GM23338 (cell line): ENCODE data around the gene CYSTM1. TPM values are rescaled to one million over a fixed set of nuclear protein-coding genes. Genes with fewer than 3 reads are reported as not detected.

Experiments used
- ATAC-seq: fragments of 200-7000 bp; cut with Tn5 transposase; 3 replicates; pipeline ENCODE4 v1.9.1; 2020
- DNase-seq: peaks from one replicate; pipeline ENCODE4 v3.0.0-alpha.2; 2015; ENCODE audit warnings: low spot score
- H2AFZ ChIP-seq: fragments of 200-600 bp; sonication (generic); 2 replicates; pipeline ENCODE4 v1.8.0; 2016; ENCODE audit warnings: antibody characterized with exemption, mild to moderate bottlenecking, moderate library complexity
- H3F3A ChIP-seq: fragments of 200-600 bp; sonication (generic); replicated peaks from 2 replicates; pipeline ENCODE4 v1.8.0; 2017; ENCODE audit warnings: antibody characterized with exemption, mixed run types, low read depth
- H3K27ac ChIP-seq: fragments of 200-600 bp; sonication (generic); 2 replicates; pipeline ENCODE4 v1.6.1; 2016; ENCODE audit warnings: low read depth
- H3K27me3 ChIP-seq: fragments of 200-600 bp; sonication (generic); 2 replicates; pipeline ENCODE4 v1.8.0; 2016; ENCODE audit warnings: mild to moderate bottlenecking, mixed run types, moderate library complexity; ENCODE audit not compliant: insufficient read depth
- H3K36me3 ChIP-seq: fragments of 200-600 bp; sonication (generic); 2 replicates; pipeline ENCODE4 v1.8.0; 2016; ENCODE audit warnings: mild to moderate bottlenecking; ENCODE audit not compliant: insufficient read depth
- H3K4me1 ChIP-seq: fragments of 200-600 bp; sonication (generic); 2 replicates; pipeline ENCODE4 v1.8.0; 2016; ENCODE audit warnings: mild to moderate bottlenecking, moderate library complexity; ENCODE audit not compliant: insufficient read depth
- H3K4me2 ChIP-seq: fragments of 200-600 bp; sonication (generic); 2 replicates; pipeline ENCODE4 v1.7.1; 2017; ENCODE audit warnings: mixed run types
- H3K4me3 ChIP-seq: fragments of 200-600 bp; sonication (generic); 2 replicates; pipeline ENCODE4 v1.6.1; 2016; ENCODE audit warnings: mixed run types
- H3K79me2 ChIP-seq: fragments of 200-600 bp; sonication (generic); replicated peaks from 2 replicates; pipeline ENCODE4 v1.8.0; 2017; ENCODE audit warnings: mild to moderate bottlenecking; ENCODE audit not compliant: insufficient read depth
- H3K9me2 ChIP-seq: fragments of 200-600 bp; sonication (generic); 2 replicates; pipeline ENCODE4 v1.8.0; 2017; ENCODE audit not compliant: insufficient read depth
- H4K20me1 ChIP-seq: fragments of 200-600 bp; sonication (generic); replicated peaks from 2 replicates; pipeline ENCODE4 v1.8.0; 2017; ENCODE audit warnings: mild to moderate bottlenecking; ENCODE audit not compliant: insufficient read depth
- H3K27ac Mint-ChIP-seq: 2 replicates; pipeline ENCODE4 v1.8.0; 2020; ENCODE audit warnings: inconsistent platforms, mild to moderate bottlenecking, moderate library complexity, mixed read lengths
- H3K27me3 Mint-ChIP-seq: 3 replicates; pipeline ENCODE4 v1.8.0; 2022; ENCODE audit warnings: low read depth, mild to moderate bottlenecking, moderate library complexity, mixed read lengths, inconsistent platforms; ENCODE audit not compliant: insufficient read depth, poor library complexity
- H3K36me3 Mint-ChIP-seq: 3 replicates; pipeline ENCODE4 v1.8.0; 2021; ENCODE audit warnings: low read depth, mild to moderate bottlenecking, inconsistent platforms, moderate library complexity, mixed read lengths
- H3K4me1 Mint-ChIP-seq: 3 replicates; pipeline ENCODE4 v1.8.0; 2020; ENCODE audit warnings: mild to moderate bottlenecking, inconsistent platforms, mixed read lengths
- H3K4me3 Mint-ChIP-seq: 3 replicates; pipeline ENCODE4 v1.8.0; 2021; ENCODE audit warnings: moderate library complexity, mild to moderate bottlenecking, inconsistent platforms, mixed read lengths
- H3K9me3 Mint-ChIP-seq: 3 replicates; pipeline ENCODE4 v1.8.0; 2020; ENCODE audit warnings: moderate library complexity, mild to moderate bottlenecking, inconsistent platforms, mixed read lengths
- CREB1 ChIP-seq: fragments of 250-450 bp; sonication (Bioruptor Pico); IDR thresholded peaks from 2 replicates; pipeline ENCODE4 v1.5.0; 2020; ENCODE audit warnings: low read depth, mild to moderate bottlenecking, moderate library complexity
- ETS1 ChIP-seq: IDR thresholded peaks from 2 replicates; pipeline ENCODE4 v1.6.1; 2016; ENCODE audit warnings: antibody characterized with exemption
- EZH2 ChIP-seq: fragments of 200-600 bp; sonication (generic); IDR thresholded peaks from one replicate; pipeline ENCODE4 v1.8.0; 2017; ENCODE audit warnings: antibody characterized with exemption, mild to moderate bottlenecking, low read depth; ENCODE audit not compliant: unreplicated experiment
- EZH2phosphoT487 ChIP-seq: fragments of 200-600 bp; sonication (generic); IDR thresholded peaks from one replicate; pipeline ENCODE4 v1.8.1; 2018; ENCODE audit warnings: antibody characterized with exemption; ENCODE audit not compliant: unreplicated experiment
- JUNB ChIP-seq: IDR thresholded peaks from one replicate; pipeline ENCODE4 v1.6.1; 2016; ENCODE audit warnings: antibody characterized with exemption; ENCODE audit not compliant: unreplicated experiment
- NANOG ChIP-seq: IDR thresholded peaks from 2 replicates; pipeline ENCODE4 v1.6.1; 2016; ENCODE audit warnings: antibody characterized with exemption, borderline replicate concordance
- POLR2AphosphoS5 ChIP-seq: IDR thresholded peaks from 2 replicates; pipeline ENCODE4 v1.6.1; 2016; ENCODE audit warnings: antibody characterized with exemption, low read depth
- REST ChIP-seq: IDR thresholded peaks from one replicate; pipeline ENCODE4 v1.6.1; 2018; ENCODE audit warnings: antibody characterized with exemption; ENCODE audit not compliant: unreplicated experiment
- STAT1 ChIP-seq: IDR thresholded peaks from one replicate; pipeline ENCODE4 v1.6.1; 2016; ENCODE audit warnings: antibody characterized with exemption; ENCODE audit not compliant: unreplicated experiment
- ZNF114 ChIP-seq: fragments of 250-450 bp; sonication (Bioruptor Pico); IDR thresholded peaks from 2 replicates; pipeline ENCODE4 v1.5.0; 2020; ENCODE audit warnings: mild to moderate bottlenecking, moderate library complexity
- ZNF331 ChIP-seq: fragments of 250-450 bp; sonication (Bioruptor Pico); IDR thresholded peaks from 2 replicates; pipeline ENCODE4 v1.5.0; 2020; ENCODE audit warnings: low read depth, mild to moderate bottlenecking, moderate library complexity
- polyA plus RNA-seq: library from polyadenylated mRNA; unstranded; fragments of >200 nt; fragmentation: Nextera tagmentation; extraction: Ambion mirVana; gene quantifications from 2 replicates; pipeline ENCODE4 v1.2.1, GENCODE V29; 2016
- total RNA-seq: library from RNA; depleted of rRNA; stranded (reverse); fragments of >200 nt; shearing (Covaris generic); gene quantifications from 2 replicates; pipeline ENCODE4 v1.2.3, GENCODE V29; 2014
- TF ChIP-seq, protein P1 (sequence below), 2 experiments: fragments of 200-600 bp in 1 of 2; sonication (generic) in 1 of 2; conservative IDR thresholded peaks; 2 replicates each; pipeline versions ENCODE4 v1.5.1 to v1.6.1; 2016 to 2017; ENCODE audit warnings: antibody characterized with exemption in 2 of 2, low read depth in 2 of 2, mild to moderate bottlenecking in 2 of 2, moderate library complexity in 1 of 2

The CYSTM1 gene
- total and polyA plus RNA-seq, 2 experiments from 2014 or later = 14.4 to 46.0 TPM

GRCh38 chr5:140255460-140256157, 80.6 kb downstream of the CYSTM1 start (continued):
- TF ChIP-seq ETS1 (no peak), JUNB (no peak), EZH2 (no peak)

DNA sequence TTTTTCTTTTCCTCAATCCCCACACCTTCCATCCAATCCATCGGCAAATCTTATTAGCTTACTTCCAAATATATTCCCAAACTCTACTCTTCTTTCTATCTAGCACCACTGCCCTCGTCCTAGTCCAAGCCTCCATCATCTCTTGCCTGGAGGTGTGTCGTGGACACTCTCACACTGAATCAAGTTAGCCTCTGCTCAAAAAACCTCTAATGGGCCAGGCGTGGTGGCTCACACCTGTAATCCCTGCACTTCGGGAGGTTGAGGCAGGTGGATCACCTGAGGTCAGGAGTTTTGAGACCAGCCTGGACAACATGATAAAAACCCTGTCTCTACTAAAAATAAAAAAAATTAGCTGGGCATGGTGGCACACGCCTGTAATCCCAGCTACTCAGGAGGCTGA, 81.7 kb downstream of the CYSTM1 start:
- H3K9me2 ChIP-seq = no peaks in the 10 kb centered on the region
- no peak for TF ChIP-seq NANOG
- TF ChIP-seq JUNB = no peak
- TF ChIP-seq ETS1 = no peak
- TF ChIP-seq CREB1 (CRISPR knock-in tag) = no peak
- no peak for TF ChIP-seq EZH2phosphoT487
- no peak for TF ChIP-seq ZNF114 (CRISPR knock-in tag)
- no peak for TF ChIP-seq ZNF331 (CRISPR knock-in tag)
- no peak for TF ChIP-seq REST
- TF ChIP-seq POLR2AphosphoS5 = no peak
- TF ChIP-seq STAT1 = no peak
- TF ChIP-seq, protein P1, sequence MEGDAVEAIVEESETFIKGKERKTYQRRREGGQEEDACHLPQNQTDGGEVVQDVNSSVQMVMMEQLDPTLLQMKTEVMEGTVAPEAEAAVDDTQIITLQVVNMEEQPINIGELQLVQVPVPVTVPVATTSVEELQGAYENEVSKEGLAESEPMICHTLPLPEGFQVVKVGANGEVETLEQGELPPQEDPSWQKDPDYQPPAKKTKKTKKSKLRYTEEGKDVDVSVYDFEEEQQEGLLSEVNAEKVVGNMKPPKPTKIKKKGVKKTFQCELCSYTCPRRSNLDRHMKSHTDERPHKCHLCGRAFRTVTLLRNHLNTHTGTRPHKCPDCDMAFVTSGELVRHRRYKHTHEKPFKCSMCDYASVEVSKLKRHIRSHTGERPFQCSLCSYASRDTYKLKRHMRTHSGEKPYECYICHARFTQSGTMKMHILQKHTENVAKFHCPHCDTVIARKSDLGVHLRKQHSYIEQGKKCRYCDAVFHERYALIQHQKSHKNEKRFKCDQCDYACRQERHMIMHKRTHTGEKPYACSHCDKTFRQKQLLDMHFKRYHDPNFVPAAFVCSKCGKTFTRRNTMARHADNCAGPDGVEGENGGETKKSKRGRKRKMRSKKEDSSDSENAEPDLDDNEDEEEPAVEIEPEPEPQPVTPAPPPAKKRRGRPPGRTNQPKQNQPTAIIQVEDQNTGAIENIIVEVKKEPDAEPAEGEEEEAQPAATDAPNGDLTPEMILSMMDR (conservative IDR thresholded peaks at IDR 0.05; ENCODE audit: low read depth in 2 of 2) = no peak
- no peak for TF ChIP-seq EZH2

More for the DNA sequence above, 81.7 kb downstream of the CYSTM1 start:
- Mint-ChIP-seq H3K36me3 (peaks cover 21% of the 10 kb centered on the region), H3K9me3 (no peaks in the 10 kb centered on the region; the same call in 2 of the 3 replicates), H3K4me1 (peaks cover 28% of the 10 kb centered on the region), H3K4me3 (no peak overlapping the region), H3K27ac (no peak overlapping the region), H3K27me3 (peaks cover 2% of the 10 kb centered on the region)
- Histone ChIP-seq H3K27ac (no peak overlapping the region), H3K27me3 (no peaks in the 10 kb centered on the region), H3K4me1 (peaks cover 20% of the 10 kb centered on the region), H3K4me3 (no peak overlapping the region), H2AFZ (no peak overlapping the region), H3F3A (no peaks in the 10 kb centered on the region), H4K20me1 (peaks cover 26% of the 10 kb centered on the region; the same call in 1 of the 2 replicates), H3K79me2 (peaks cover 57% of the 10 kb centered on the region), H3K36me3 (no peaks in the 10 kb centered on the region), H3K4me2 (no peak overlapping the region)
- DNase-seq = no peak
- ATAC-seq = no peak
